Measurements from ENCODE around the gene PGAM5.

DNA sequence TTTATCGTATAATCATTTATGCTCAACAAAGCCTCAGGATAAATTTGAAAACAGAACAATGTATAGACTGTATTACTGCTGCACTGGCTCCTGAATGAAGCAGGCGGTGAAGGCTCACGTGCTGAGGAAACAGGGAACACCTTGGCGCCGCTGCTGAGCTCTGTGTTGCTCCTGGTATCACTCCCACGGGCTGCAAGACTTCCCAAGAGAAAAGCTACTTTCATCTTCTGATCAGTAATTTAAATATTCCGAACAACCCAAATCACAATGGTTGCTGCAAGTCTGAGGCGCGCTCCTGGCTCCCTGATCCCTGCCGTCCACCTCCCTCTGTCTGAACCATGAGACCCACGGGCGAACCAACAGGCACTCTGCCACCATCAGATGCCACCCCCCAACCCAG, 15.7 kb downstream of the PGAM5 start:
- TF ChIP-seq, protein P1, sequence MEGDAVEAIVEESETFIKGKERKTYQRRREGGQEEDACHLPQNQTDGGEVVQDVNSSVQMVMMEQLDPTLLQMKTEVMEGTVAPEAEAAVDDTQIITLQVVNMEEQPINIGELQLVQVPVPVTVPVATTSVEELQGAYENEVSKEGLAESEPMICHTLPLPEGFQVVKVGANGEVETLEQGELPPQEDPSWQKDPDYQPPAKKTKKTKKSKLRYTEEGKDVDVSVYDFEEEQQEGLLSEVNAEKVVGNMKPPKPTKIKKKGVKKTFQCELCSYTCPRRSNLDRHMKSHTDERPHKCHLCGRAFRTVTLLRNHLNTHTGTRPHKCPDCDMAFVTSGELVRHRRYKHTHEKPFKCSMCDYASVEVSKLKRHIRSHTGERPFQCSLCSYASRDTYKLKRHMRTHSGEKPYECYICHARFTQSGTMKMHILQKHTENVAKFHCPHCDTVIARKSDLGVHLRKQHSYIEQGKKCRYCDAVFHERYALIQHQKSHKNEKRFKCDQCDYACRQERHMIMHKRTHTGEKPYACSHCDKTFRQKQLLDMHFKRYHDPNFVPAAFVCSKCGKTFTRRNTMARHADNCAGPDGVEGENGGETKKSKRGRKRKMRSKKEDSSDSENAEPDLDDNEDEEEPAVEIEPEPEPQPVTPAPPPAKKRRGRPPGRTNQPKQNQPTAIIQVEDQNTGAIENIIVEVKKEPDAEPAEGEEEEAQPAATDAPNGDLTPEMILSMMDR (IDR thresholded peaks at IDR 0.05): no peak
- no peak for TF ChIP-seq POLR2A (IDR thresholded peaks at IDR 0.05)

Data from heart left ventricle (tissue), 13 donors.